ENCODE measurements around the gene SLC22A14.

- no peak for TF ChIP-seq POLR2A (IDR thresholded peaks at IDR 0.05; ENCODE audit: extremely low read depth, insufficient read length)
- no peak for TF ChIP-seq CTCF (IDR thresholded peaks at IDR 0.05; ENCODE audit: low read depth, low read length)
Observed at GRCh38 chr3:38362825-38363224, 80.7 kb downstream of the SLC22A14 start.
